ENCODE data around the gene GARIN3.

The GARIN3 gene

GRCh38 chr5:157143127-157143971 is 22.7 kb downstream of the GARIN3 start:
- peak; percentile 26 for DNase-seq

DNA sequence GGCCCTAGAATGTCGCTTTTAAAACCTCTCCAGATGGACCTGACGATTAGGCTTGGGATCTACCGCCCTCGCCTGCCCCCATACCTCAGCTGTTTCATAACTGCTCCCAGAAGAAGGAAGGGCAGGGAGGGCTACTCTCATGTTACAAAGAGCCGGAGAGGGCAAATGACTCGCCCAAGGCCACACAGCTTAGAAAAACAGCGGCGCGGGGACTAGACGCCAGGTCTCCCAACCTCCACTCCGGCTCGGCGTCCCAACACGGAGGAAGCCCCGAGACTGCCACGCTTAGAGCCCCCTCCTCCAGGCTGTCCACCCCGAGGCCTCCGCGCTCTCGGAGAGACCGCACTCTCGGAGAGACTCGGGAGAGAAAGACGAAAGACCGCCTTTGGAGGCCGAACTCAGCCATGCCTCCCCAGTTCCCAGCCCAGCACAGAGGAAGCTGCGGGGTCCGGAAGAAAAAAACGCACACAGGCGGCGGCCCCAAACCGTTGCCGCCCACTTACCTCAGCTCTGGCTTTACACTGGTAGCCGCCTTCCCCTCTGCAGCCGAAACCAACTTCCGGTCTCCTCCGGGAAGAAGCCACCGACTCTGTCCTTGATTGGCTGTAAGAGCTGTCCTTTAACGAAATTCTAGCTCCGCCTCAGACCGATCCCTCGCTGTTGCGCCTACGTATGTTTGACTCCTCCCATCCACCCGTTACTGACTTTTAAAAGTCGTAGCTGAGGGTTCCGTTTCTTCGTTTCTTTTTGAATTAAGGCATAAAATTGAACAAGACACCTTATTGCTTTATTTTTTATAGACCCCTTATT is 23.5 kb downstream of the GARIN3 start, which contains the start of gene MED7:
Gene MED7 (minus strand): TSS at position 549 of the 810 bp plus-strand sequence. CDS start 3,434 bp downstream, outside the sequence.
- peak; percentile 99 for DNase-seq

DNA sequence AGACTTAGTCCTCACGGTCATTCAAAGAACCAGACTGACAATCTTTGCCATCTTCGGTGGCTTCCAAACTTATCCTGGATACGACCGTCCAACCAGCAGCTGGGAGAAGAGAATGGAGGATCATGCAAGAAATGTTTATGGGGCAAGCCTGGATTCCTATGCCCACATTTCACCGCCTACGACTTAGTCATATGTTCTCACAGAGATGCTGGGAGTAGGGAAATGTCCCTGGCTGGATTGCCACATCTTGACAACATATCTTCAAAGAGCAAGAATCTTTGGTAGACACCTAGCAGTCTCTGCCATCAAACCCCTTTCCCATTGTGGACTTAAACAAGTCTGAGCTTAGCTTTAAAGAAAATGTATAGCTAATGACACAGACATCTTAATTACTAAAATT is 28.4 kb downstream of the GARIN3 start:
- peak; percentile 29 for DNase-seq

GRCh38 chr5:157132281-157132612 is 33.8 kb downstream of the GARIN3 start:
- no peak for DNase-seq

DNA sequence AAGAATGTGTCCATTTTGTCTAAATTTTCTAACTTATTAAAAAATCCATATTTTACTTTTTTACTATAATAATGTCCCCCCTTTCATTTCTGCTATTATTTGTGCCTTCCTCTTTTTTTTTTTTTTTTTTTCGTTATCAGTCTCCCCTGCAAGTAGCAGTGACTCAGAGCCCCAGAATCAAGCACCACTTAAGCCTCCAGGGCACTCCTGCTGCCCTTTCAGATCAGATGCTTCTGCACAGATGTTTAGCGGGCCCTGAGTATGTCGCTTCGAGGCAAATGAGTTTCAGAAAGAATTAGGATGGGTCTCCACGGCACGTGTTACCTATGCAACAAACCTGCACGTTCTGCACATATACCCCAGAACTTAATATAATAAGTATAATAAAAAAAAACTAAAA is 35.1 kb downstream of the GARIN3 start:
- peak; percentile 57 for DNase-seq

DNA sequence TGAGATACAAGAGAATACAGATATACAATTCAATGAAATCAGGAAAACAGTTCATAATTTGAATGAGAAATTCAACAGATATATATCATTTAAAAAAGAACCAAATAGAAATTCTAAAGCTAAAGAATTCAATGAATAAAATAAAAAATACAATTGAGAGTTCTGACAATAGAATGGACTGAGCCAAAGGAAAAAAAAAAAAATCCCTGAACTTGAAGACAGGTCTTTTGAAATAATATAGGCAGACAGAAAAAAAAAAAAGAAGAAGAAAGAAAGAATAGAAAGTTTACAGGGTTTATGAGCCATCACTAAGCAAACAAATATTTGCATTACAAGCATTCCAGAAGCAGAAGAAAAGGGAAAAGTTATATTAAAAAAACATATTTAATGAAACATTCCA is 44.4 kb downstream of the GARIN3 start:
- no peak for DNase-seq

GRCh38 chr5:157120102-157120501 is 46.0 kb downstream of the GARIN3 start:
- no peak for DNase-seq

DNA sequence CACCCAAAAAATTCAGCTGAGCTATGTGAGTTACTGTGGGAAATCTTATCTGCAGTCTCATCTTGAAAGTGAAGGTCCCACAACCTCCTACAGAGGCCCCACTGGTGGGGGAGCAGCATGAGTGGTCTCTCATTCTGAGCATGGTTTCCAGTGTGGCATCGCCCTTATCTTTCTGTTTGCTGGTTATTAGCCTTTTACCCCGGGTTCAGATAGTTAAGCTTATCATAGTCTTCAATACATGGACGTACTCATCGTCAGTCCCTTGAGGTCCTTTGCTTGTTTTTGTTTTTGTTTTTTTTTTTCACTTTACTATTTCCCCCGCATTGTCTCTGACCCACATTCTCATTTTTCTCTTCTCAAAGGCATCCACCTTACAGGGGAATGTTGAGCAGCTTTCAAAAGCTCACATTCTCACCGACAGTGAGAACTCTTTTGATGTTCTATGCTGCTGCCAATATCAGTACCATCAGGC is 49.5 kb downstream of the GARIN3 start:
- no peak for DNase-seq

DNA sequence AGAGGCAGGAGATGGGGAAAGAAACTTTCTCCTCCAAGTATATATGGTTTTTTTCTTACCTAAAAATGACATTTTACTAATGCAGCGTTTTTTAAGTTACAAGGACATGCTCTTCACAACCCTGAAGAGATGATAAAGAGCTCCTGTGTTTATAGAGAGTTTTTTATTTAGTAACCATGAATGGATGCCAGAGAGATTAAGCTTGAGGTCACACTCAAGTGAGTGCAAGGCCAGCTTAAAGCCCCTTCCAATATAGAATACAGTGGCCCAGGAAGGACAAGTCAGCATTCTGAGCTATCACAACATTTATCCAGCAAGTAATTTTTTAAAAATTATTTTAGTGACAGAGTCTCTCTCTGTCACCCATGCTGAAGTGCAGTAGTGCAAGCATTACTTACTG is 50.6 kb downstream of the GARIN3 start:
- no peak for DNase-seq

DNA sequence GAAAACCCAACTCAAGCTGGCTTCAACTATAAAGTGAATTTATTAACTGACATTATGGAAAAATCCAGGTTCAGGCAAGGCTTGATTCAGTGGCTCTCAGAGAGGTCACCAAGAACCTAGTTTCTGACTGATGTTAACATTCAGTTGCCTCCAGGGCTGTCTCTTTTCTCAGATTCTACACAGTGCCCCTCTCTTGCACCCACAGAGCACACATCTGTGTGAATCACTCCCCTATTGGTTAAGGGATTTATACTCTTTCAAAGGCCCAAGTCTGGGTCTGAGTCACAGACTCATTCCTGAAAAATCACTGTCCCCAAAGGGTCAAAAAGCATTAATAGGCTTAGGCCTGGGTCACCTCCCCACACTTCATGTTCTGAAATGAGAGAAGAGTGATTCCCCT is 51.1 kb downstream of the GARIN3 start:
- DNase-seq = no peak

DNA sequence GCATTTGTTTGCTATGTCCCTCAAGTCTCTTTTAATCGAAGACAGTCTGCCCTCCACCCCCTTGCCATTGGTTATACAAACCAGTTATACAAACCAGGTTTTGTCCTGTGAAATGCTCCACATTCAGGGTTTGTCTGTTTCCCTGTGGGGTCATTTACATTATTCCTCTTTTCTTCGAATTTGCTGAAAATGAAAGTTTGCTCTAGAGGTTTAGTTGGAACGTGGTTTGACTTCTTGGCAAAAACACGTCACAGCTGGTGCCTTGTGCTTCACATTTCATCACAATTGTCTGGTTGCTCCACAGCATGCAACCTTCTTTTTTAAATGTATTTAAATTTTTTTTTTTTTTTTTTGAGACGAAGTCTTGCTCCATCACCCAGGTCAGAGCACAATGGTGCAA is 53.1 kb downstream of the GARIN3 start:
- DNase-seq = peak; percentile 93
